GM10248 (cell line): Measurements from ENCODE around the gene THBS3.

Source experiments
- CTCF ChIA-PET: fragments of 300-600 bp; sonication (Branson Sonifier 250); formaldehyde crosslinking; extraction: SDS; loops from one replicate; lab custom pipeline; 2021; ENCODE audit warnings: antibody characterized with exemption; lab: Yijun Ruan, JAX
- POLR2A ChIA-PET: fragments of 350-650 bp; sonication (Branson Sonifier 250); formaldehyde crosslinking; extraction: SDS; loops from one replicate; lab custom pipeline; 2020; ENCODE audit warnings: antibody characterized with exemption; lab: Yijun Ruan, JAX
- DNase-seq: peaks from one replicate; pipeline ENCODE4 v3.0.0; 2012; ENCODE audit errors: extremely low spot score
- TF ChIP-seq, protein P1 (sequence below): IDR thresholded peaks from 2 replicates; pipeline ENCODE4 v1.5.1; 2012; ENCODE audit warnings: mild to moderate bottlenecking, low read depth; ENCODE audit errors: extremely low read depth, missing control alignments, control extremely low read depth

THBS3 gene

DNA sequence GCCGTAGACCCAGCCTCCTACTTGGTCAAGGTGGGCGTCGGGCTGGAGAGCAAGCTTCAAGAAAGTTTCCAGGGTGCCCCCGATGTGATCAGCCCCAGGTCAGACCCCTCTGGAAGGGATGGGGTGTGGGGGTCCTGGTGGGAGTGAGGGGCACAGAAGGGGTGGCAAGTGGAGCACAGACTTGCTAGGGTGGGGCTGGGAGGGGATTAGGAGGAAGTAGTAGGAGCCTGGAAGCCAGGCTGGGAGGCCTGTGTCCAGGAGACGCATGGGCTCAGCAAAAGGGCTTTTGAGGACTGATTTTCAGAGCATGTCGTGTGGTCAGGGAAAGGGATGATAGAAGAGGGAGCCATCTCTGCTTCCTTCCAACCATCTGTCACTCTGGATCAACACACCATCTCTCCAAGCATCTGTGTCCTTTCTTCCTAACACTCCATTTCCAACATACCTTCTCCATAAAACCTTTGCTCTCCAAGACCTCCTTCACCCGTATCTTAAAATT lies 25.6 kb downstream of the THBS3 start:
- TF ChIP-seq, protein P1, sequence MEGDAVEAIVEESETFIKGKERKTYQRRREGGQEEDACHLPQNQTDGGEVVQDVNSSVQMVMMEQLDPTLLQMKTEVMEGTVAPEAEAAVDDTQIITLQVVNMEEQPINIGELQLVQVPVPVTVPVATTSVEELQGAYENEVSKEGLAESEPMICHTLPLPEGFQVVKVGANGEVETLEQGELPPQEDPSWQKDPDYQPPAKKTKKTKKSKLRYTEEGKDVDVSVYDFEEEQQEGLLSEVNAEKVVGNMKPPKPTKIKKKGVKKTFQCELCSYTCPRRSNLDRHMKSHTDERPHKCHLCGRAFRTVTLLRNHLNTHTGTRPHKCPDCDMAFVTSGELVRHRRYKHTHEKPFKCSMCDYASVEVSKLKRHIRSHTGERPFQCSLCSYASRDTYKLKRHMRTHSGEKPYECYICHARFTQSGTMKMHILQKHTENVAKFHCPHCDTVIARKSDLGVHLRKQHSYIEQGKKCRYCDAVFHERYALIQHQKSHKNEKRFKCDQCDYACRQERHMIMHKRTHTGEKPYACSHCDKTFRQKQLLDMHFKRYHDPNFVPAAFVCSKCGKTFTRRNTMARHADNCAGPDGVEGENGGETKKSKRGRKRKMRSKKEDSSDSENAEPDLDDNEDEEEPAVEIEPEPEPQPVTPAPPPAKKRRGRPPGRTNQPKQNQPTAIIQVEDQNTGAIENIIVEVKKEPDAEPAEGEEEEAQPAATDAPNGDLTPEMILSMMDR, result no peak
- ChIA-PET CTCF (interaction anchor here (4.2 to 11.6 kb wide), 2 partner anchors 10 to 11 kb away, joined by 22 to 167 read pairs; partner anchors contain the start of gene KRTCAP2), POLR2A (interaction anchor here (0.6 kb wide), 1 partner anchor 349 kb away, joined by 3 read pairs; no protein-coding TSS in a partner anchor)
- no peak for DNase-seq

DNA sequence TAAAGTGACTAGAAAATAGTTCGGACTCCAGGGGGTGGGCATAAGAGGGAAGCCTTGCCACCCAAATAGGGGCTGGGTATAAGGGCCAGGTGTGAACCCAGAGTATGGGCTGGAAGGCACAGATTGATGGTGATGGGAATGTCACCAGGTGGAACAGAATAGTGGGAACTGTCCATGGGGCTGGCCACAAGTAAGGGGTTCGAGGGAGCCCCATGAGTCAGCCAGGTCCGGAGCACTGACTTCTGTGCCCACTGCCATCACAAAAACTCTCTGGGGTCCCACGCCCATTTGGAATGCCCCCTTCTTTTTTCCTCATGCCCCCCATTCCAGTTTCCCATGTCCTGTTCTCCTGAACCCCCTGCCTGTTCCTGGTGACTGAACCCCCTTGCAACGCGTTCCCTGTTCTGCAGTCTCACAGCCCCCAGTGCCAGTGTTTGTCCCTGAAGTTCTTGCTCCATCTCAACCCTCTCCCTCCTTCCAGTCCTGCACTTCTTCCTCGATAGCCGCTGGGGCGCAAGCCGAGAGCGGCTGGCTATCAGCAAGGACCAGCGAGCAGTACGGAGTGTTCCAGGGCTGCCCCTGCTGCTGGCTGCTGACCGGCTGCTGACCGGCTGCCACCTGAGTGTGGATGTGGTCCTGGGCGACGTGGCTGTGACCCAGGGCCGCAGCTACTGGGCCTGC lies 26.2 kb downstream of the THBS3 start:
- DNase-seq, result no peak
- ChIA-PET POLR2A (no interaction called here), CTCF (interaction anchor here (11.6 kb wide), 1 partner anchor 12 kb away, joined by 167 read pairs; no protein-coding TSS in a partner anchor)
- TF ChIP-seq, protein P1, result no peak

DNA sequence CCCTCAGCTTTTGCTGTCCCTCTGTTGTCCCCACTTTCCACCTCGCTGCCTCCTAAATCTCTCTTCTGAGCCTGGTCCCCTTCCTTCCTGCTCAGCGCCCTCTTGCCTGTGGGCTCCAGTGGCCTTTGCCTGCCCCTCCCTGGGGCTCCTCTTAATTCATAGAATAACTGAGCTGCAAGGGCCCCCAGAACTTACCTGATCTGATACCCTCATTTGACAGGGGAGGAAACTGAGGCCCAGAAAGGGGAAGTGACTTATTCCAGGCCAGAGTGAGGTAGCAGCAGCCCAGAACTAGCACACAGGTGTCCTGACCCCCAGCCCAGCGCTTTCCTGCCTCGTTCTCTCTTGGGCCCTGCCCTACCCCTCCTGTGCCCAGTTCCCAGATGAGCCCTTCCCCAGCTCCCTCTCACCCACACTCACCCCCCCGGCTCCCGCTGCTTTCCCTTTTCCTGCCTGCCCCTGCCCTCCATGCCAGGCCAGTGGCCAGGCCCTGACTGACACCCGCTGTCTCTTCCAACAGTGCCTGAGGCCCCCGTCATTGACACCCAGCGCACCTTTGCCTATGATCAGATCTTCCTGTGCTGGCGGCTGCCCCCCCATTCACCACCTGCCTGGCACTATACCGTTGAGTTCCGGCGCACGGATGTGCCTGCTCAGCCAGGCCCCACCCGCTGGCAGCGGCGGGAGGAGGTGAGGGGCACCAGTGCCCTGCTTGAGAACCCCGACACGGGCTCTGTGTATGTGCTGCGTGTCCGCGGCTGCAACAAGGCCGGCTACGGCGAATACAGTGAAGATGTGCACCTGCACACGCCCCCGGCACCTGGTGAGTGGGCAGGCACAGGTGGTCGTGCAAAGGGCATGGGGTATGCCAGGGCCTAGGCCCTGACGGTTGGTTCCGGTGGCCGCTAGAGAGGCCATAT lies 28.3 kb downstream of the THBS3 start:
- ChIA-PET CTCF (interaction anchor here (1.0 to 11.6 kb wide), 5 partner anchors 12 to 88 kb away, joined by 3 to 167 read pairs (median 6); no protein-coding TSS in a partner anchor), POLR2A (no interaction called here)
- no peak for DNase-seq
- TF ChIP-seq, protein P1, result no peak

DNA sequence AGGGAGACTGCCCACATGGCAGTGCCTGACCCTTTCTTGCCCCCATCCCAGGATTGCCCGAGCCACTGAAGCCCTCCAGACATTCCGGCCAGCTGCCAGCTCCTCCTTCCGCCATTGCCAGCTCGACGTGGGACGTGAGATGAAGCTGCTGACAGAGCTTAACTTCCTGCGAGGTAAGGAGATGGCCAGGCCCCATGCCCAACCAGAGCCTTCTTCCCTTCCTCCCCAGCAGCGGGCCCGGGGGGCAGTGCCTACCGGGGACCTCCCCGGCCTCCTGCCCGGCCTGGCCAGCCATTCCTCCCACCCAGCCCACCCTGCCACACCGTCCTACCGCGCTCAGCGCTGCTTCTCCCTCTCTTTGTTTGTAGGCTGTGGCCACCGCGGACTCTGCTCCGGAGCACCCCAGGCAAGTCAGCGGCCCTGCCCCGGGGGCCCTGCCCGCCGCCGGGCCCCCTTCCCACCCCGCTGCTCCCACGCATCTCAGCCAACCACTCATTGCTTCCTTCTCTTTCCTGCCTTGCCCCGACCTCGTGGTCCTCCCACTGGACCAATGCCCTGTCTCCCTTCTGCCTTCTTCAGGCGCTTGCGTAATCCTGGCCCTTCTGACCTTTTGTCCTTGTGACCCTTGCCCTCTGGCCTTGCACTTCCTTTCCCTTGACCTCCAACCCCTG lies 29.1 kb downstream of the THBS3 start:
- CTCF ChIA-PET, result interaction anchor here (1.8 to 11.6 kb wide), 5 partner anchors 11 to 87 kb away, joined by 6 to 167 read pairs (median 9); no protein-coding TSS in a partner anchor
- TF ChIP-seq, protein P1, result no peak
- no peak for DNase-seq
- POLR2A ChIA-PET, result interaction anchor here (0.6 kb wide), 1 partner anchor 16 kb away, joined by 3 read pairs; no protein-coding TSS in a partner anchor

DNA sequence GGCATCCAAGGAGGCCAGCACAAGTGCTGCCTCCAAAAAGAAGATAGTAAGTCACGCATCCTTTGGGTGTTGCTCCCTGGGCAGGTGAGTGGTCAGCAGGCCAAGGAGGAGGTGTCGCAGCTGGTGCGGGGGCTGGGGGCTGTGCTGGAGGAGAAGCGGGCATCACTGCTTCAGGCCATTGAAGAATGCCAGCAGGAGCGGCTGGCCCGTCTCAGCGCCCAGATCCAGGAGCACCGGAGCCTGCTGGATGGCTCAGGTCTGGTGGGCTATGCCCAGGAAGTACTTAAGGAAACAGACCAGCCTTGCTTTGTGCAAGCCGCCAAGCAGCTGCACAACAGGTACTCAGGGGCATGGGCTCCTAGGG lies 29.8 kb downstream of the THBS3 start:
- DNase-seq, result no peak
- TF ChIP-seq, protein P1, result no peak
- ChIA-PET POLR2A (interaction anchor here (0.6 kb wide), 1 partner anchor 17 kb away, joined by 3 read pairs; no protein-coding TSS in a partner anchor), CTCF (interaction anchor here (0.7 to 11.6 kb wide), 12 partner anchors 8 to 93 kb away, joined by 3 to 167 read pairs (median 6); no protein-coding TSS in a partner anchor)
